GM23338 (cell line): ENCODE results near the gene CPNE4. TPM values are rescaled to one million over a fixed set of nuclear protein-coding genes. Genes with fewer than 3 reads are reported as not detected.

Source experiments
- ATAC-seq: fragments of 200-7000 bp; cut with Tn5 transposase; 3 replicates; pipeline ENCODE4 v1.9.1; 2020
- DNase-seq: peaks from one replicate; pipeline ENCODE4 v3.0.0-alpha.2; 2015; ENCODE audit warnings: low spot score
- H2AFZ ChIP-seq: fragments of 200-600 bp; sonication (generic); 2 replicates; pipeline ENCODE4 v1.8.0; 2016; ENCODE audit warnings: antibody characterized with exemption, mild to moderate bottlenecking, moderate library complexity
- H3F3A ChIP-seq: fragments of 200-600 bp; sonication (generic); replicated peaks from 2 replicates; pipeline ENCODE4 v1.8.0; 2017; ENCODE audit warnings: antibody characterized with exemption, mixed run types, low read depth
- H3K27ac ChIP-seq: fragments of 200-600 bp; sonication (generic); 2 replicates; pipeline ENCODE4 v1.6.1; 2016; ENCODE audit warnings: low read depth
- H3K27me3 ChIP-seq: fragments of 200-600 bp; sonication (generic); 2 replicates; pipeline ENCODE4 v1.8.0; 2016; ENCODE audit warnings: mild to moderate bottlenecking, mixed run types, moderate library complexity; ENCODE audit not compliant: insufficient read depth
- H3K36me3 ChIP-seq: fragments of 200-600 bp; sonication (generic); 2 replicates; pipeline ENCODE4 v1.8.0; 2016; ENCODE audit warnings: mild to moderate bottlenecking; ENCODE audit not compliant: insufficient read depth
- H3K4me1 ChIP-seq: fragments of 200-600 bp; sonication (generic); 2 replicates; pipeline ENCODE4 v1.8.0; 2016; ENCODE audit warnings: mild to moderate bottlenecking, moderate library complexity; ENCODE audit not compliant: insufficient read depth
- H3K4me2 ChIP-seq: fragments of 200-600 bp; sonication (generic); 2 replicates; pipeline ENCODE4 v1.7.1; 2017; ENCODE audit warnings: mixed run types
- H3K4me3 ChIP-seq: fragments of 200-600 bp; sonication (generic); 2 replicates; pipeline ENCODE4 v1.6.1; 2016; ENCODE audit warnings: mixed run types
- H3K79me2 ChIP-seq: fragments of 200-600 bp; sonication (generic); replicated peaks from 2 replicates; pipeline ENCODE4 v1.8.0; 2017; ENCODE audit warnings: mild to moderate bottlenecking; ENCODE audit not compliant: insufficient read depth
- H3K9me2 ChIP-seq: fragments of 200-600 bp; sonication (generic); 2 replicates; pipeline ENCODE4 v1.8.0; 2017; ENCODE audit not compliant: insufficient read depth
- H4K20me1 ChIP-seq: fragments of 200-600 bp; sonication (generic); replicated peaks from 2 replicates; pipeline ENCODE4 v1.8.0; 2017; ENCODE audit warnings: mild to moderate bottlenecking; ENCODE audit not compliant: insufficient read depth
- H3K27ac Mint-ChIP-seq: 2 replicates; pipeline ENCODE4 v1.8.0; 2020; ENCODE audit warnings: inconsistent platforms, mild to moderate bottlenecking, moderate library complexity, mixed read lengths
- H3K27me3 Mint-ChIP-seq: 3 replicates; pipeline ENCODE4 v1.8.0; 2022; ENCODE audit warnings: low read depth, mild to moderate bottlenecking, moderate library complexity, mixed read lengths, inconsistent platforms; ENCODE audit not compliant: insufficient read depth, poor library complexity
- H3K36me3 Mint-ChIP-seq: 3 replicates; pipeline ENCODE4 v1.8.0; 2021; ENCODE audit warnings: low read depth, mild to moderate bottlenecking, inconsistent platforms, moderate library complexity, mixed read lengths
- H3K4me1 Mint-ChIP-seq: 3 replicates; pipeline ENCODE4 v1.8.0; 2020; ENCODE audit warnings: mild to moderate bottlenecking, inconsistent platforms, mixed read lengths
- H3K4me3 Mint-ChIP-seq: 3 replicates; pipeline ENCODE4 v1.8.0; 2021; ENCODE audit warnings: moderate library complexity, mild to moderate bottlenecking, inconsistent platforms, mixed read lengths
- H3K9me3 Mint-ChIP-seq: 3 replicates; pipeline ENCODE4 v1.8.0; 2020; ENCODE audit warnings: moderate library complexity, mild to moderate bottlenecking, inconsistent platforms, mixed read lengths
- CREB1 ChIP-seq: fragments of 250-450 bp; sonication (Bioruptor Pico); IDR thresholded peaks from 2 replicates; pipeline ENCODE4 v1.5.0; 2020; ENCODE audit warnings: low read depth, mild to moderate bottlenecking, moderate library complexity
- EZH2phosphoT487 ChIP-seq: fragments of 200-600 bp; sonication (generic); IDR thresholded peaks from one replicate; pipeline ENCODE4 v1.8.1; 2018; ENCODE audit warnings: antibody characterized with exemption; ENCODE audit not compliant: unreplicated experiment
- POLR2AphosphoS5 ChIP-seq: IDR thresholded peaks from 2 replicates; pipeline ENCODE4 v1.6.1; 2016; ENCODE audit warnings: antibody characterized with exemption, low read depth
- STAT1 ChIP-seq: IDR thresholded peaks from one replicate; pipeline ENCODE4 v1.6.1; 2016; ENCODE audit warnings: antibody characterized with exemption; ENCODE audit not compliant: unreplicated experiment
- ZNF114 ChIP-seq: fragments of 250-450 bp; sonication (Bioruptor Pico); IDR thresholded peaks from 2 replicates; pipeline ENCODE4 v1.5.0; 2020; ENCODE audit warnings: mild to moderate bottlenecking, moderate library complexity
- ZNF331 ChIP-seq: fragments of 250-450 bp; sonication (Bioruptor Pico); IDR thresholded peaks from 2 replicates; pipeline ENCODE4 v1.5.0; 2020; ENCODE audit warnings: low read depth, mild to moderate bottlenecking, moderate library complexity
- polyA plus RNA-seq: library from polyadenylated mRNA; unstranded; fragments of >200 nt; fragmentation: Nextera tagmentation; extraction: Ambion mirVana; gene quantifications from 2 replicates; pipeline ENCODE4 v1.2.1, GENCODE V29; 2016
- total RNA-seq: library from RNA; depleted of rRNA; stranded (reverse); fragments of >200 nt; shearing (Covaris generic); gene quantifications from 2 replicates; pipeline ENCODE4 v1.2.3, GENCODE V29; 2014
- TF ChIP-seq, protein P1 (sequence below), 2 experiments: fragments of 200-600 bp in 1 of 2; sonication (generic) in 1 of 2; conservative IDR thresholded peaks; 2 replicates each; pipeline versions ENCODE4 v1.5.1 to v1.6.1; 2016 to 2017; ENCODE audit warnings: antibody characterized with exemption in 2 of 2, low read depth in 2 of 2, mild to moderate bottlenecking in 2 of 2, moderate library complexity in 1 of 2
- TF ChIP-seq, protein P2 (sequence below): IDR thresholded peaks from 2 replicates; pipeline ENCODE4 v1.6.1; 2016; ENCODE audit warnings: antibody characterized with exemption
- TF ChIP-seq, protein P3 (sequence below): IDR thresholded peaks from one replicate; pipeline ENCODE4 v1.6.1; 2018; ENCODE audit warnings: antibody characterized with exemption; ENCODE audit not compliant: unreplicated experiment
- TF ChIP-seq, protein P4 (sequence below): fragments of 250-450 bp; sonication (Bioruptor Pico); IDR thresholded peaks from 2 replicates; pipeline ENCODE4 v1.5.0; 2020; ENCODE audit warnings: mild to moderate bottlenecking, moderate library complexity

The CPNE4 gene
- total and polyA plus RNA-seq, 2 experiments from 2014 or later = 2.0 to 6.5 TPM

DNA sequence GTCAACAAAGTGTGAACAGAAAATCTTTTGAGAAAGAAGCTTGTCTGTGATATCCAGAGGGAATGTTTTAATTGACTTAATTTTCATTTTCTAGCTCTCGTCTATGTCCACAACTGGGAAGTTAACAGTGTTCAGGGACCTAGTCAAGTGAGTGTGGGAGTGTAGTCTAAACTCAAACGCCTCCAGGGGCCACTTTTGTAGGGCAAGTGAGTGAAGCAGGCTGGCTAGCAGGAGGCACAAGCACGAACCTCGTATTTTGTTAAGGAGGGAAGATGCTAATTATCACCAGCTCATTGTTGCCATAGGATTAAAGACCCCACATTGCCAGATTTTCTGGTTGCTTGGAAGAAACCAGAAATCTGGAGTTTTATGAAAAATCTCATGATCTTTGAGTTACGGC lies 135.8 kb downstream of the CPNE4 start:
- Histone ChIP-seq H3K4me1 (no peaks in the 10 kb centered on the region), H3K4me3 (no peak overlapping the region), H3K4me2 (no peak overlapping the region), H3K27ac (no peak overlapping the region), H3K79me2 (no peaks in the 10 kb centered on the region), H3K9me2 (no peaks in the 10 kb centered on the region), H3K36me3 (no peaks in the 10 kb centered on the region), H4K20me1 (no peaks in the 10 kb centered on the region), H3K27me3 (no peaks in the 10 kb centered on the region), H2AFZ (peak overlapping the region; percentile 56; the same call in 1 of the 2 replicates), H3F3A (no peaks in the 10 kb centered on the region)
- H3K4me1 Mint-ChIP-seq = peaks cover 6% of the 10 kb centered on the region; the same call in 2 of the 3 replicates
- DNase-seq (no peak), ATAC-seq (peak; percentile 64)
- TF ChIP-seq, protein P1, sequence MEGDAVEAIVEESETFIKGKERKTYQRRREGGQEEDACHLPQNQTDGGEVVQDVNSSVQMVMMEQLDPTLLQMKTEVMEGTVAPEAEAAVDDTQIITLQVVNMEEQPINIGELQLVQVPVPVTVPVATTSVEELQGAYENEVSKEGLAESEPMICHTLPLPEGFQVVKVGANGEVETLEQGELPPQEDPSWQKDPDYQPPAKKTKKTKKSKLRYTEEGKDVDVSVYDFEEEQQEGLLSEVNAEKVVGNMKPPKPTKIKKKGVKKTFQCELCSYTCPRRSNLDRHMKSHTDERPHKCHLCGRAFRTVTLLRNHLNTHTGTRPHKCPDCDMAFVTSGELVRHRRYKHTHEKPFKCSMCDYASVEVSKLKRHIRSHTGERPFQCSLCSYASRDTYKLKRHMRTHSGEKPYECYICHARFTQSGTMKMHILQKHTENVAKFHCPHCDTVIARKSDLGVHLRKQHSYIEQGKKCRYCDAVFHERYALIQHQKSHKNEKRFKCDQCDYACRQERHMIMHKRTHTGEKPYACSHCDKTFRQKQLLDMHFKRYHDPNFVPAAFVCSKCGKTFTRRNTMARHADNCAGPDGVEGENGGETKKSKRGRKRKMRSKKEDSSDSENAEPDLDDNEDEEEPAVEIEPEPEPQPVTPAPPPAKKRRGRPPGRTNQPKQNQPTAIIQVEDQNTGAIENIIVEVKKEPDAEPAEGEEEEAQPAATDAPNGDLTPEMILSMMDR (conservative IDR thresholded peaks at IDR 0.05; ENCODE audit: low read depth in 2 of 2) = no peak
- TF ChIP-seq, protein P2, sequence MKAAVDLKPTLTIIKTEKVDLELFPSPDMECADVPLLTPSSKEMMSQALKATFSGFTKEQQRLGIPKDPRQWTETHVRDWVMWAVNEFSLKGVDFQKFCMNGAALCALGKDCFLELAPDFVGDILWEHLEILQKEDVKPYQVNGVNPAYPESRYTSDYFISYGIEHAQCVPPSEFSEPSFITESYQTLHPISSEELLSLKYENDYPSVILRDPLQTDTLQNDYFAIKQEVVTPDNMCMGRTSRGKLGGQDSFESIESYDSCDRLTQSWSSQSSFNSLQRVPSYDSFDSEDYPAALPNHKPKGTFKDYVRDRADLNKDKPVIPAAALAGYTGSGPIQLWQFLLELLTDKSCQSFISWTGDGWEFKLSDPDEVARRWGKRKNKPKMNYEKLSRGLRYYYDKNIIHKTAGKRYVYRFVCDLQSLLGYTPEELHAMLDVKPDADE = no peak
- TF ChIP-seq POLR2AphosphoS5 (no peak), CREB1 (no peak), STAT1 (no peak), ZNF114 (CRISPR knock-in tag) (no peak)
- TF ChIP-seq, protein P3, sequence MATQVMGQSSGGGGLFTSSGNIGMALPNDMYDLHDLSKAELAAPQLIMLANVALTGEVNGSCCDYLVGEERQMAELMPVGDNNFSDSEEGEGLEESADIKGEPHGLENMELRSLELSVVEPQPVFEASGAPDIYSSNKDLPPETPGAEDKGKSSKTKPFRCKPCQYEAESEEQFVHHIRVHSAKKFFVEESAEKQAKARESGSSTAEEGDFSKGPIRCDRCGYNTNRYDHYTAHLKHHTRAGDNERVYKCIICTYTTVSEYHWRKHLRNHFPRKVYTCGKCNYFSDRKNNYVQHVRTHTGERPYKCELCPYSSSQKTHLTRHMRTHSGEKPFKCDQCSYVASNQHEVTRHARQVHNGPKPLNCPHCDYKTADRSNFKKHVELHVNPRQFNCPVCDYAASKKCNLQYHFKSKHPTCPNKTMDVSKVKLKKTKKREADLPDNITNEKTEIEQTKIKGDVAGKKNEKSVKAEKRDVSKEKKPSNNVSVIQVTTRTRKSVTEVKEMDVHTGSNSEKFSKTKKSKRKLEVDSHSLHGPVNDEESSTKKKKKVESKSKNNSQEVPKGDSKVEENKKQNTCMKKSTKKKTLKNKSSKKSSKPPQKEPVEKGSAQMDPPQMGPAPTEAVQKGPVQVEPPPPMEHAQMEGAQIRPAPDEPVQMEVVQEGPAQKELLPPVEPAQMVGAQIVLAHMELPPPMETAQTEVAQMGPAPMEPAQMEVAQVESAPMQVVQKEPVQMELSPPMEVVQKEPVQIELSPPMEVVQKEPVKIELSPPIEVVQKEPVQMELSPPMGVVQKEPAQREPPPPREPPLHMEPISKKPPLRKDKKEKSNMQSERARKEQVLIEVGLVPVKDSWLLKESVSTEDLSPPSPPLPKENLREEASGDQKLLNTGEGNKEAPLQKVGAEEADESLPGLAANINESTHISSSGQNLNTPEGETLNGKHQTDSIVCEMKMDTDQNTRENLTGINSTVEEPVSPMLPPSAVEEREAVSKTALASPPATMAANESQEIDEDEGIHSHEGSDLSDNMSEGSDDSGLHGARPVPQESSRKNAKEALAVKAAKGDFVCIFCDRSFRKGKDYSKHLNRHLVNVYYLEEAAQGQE = no peak
- no peaks in the 10 kb centered on the region for H3K36me3 Mint-ChIP-seq
- H3K9me3 Mint-ChIP-seq = no peaks in the 10 kb centered on the region
- no peak overlapping the region for H3K27ac Mint-ChIP-seq
- H3K4me3 Mint-ChIP-seq = no peak overlapping the region
- H3K27me3 Mint-ChIP-seq = no peaks in the 10 kb centered on the region

GRCh38 chr3:131898346-131898745 lies 136.5 kb downstream of the CPNE4 start:
- H3K4me2 ChIP-seq = no peak overlapping the region
- H3K27me3 ChIP-seq = no peaks in the 10 kb centered on the region
- H3K4me1 ChIP-seq = no peaks in the 10 kb centered on the region
- peaks cover 6% of the 10 kb centered on the region; the same call in 2 of the 3 replicates for H3K4me1 Mint-ChIP-seq
- no peaks in the 10 kb centered on the region for H3K36me3 ChIP-seq
- no peaks in the 10 kb centered on the region for H3K79me2 ChIP-seq
- no peak for DNase-seq
- H3K36me3 Mint-ChIP-seq = no peaks in the 10 kb centered on the region
- H3K4me3 ChIP-seq = no peak overlapping the region
- ATAC-seq = no peak
- no peaks in the 10 kb centered on the region for H3F3A ChIP-seq
- H3K27ac Mint-ChIP-seq = no peak overlapping the region
- H4K20me1 ChIP-seq = no peaks in the 10 kb centered on the region
- no peak overlapping the region for H2AFZ ChIP-seq
- no peaks in the 10 kb centered on the region for H3K27me3 Mint-ChIP-seq
- H3K9me2 ChIP-seq = no peaks in the 10 kb centered on the region
- H3K9me3 Mint-ChIP-seq = no peaks in the 10 kb centered on the region
- H3K27ac ChIP-seq = no peak overlapping the region
- H3K4me3 Mint-ChIP-seq = no peak overlapping the region
- TF ChIP-seq ZNF331 (CRISPR knock-in tag) (no peak), STAT1 (no peak), CREB1 (no peak), EZH2phosphoT487 (no peak)
- TF ChIP-seq, protein P4, sequence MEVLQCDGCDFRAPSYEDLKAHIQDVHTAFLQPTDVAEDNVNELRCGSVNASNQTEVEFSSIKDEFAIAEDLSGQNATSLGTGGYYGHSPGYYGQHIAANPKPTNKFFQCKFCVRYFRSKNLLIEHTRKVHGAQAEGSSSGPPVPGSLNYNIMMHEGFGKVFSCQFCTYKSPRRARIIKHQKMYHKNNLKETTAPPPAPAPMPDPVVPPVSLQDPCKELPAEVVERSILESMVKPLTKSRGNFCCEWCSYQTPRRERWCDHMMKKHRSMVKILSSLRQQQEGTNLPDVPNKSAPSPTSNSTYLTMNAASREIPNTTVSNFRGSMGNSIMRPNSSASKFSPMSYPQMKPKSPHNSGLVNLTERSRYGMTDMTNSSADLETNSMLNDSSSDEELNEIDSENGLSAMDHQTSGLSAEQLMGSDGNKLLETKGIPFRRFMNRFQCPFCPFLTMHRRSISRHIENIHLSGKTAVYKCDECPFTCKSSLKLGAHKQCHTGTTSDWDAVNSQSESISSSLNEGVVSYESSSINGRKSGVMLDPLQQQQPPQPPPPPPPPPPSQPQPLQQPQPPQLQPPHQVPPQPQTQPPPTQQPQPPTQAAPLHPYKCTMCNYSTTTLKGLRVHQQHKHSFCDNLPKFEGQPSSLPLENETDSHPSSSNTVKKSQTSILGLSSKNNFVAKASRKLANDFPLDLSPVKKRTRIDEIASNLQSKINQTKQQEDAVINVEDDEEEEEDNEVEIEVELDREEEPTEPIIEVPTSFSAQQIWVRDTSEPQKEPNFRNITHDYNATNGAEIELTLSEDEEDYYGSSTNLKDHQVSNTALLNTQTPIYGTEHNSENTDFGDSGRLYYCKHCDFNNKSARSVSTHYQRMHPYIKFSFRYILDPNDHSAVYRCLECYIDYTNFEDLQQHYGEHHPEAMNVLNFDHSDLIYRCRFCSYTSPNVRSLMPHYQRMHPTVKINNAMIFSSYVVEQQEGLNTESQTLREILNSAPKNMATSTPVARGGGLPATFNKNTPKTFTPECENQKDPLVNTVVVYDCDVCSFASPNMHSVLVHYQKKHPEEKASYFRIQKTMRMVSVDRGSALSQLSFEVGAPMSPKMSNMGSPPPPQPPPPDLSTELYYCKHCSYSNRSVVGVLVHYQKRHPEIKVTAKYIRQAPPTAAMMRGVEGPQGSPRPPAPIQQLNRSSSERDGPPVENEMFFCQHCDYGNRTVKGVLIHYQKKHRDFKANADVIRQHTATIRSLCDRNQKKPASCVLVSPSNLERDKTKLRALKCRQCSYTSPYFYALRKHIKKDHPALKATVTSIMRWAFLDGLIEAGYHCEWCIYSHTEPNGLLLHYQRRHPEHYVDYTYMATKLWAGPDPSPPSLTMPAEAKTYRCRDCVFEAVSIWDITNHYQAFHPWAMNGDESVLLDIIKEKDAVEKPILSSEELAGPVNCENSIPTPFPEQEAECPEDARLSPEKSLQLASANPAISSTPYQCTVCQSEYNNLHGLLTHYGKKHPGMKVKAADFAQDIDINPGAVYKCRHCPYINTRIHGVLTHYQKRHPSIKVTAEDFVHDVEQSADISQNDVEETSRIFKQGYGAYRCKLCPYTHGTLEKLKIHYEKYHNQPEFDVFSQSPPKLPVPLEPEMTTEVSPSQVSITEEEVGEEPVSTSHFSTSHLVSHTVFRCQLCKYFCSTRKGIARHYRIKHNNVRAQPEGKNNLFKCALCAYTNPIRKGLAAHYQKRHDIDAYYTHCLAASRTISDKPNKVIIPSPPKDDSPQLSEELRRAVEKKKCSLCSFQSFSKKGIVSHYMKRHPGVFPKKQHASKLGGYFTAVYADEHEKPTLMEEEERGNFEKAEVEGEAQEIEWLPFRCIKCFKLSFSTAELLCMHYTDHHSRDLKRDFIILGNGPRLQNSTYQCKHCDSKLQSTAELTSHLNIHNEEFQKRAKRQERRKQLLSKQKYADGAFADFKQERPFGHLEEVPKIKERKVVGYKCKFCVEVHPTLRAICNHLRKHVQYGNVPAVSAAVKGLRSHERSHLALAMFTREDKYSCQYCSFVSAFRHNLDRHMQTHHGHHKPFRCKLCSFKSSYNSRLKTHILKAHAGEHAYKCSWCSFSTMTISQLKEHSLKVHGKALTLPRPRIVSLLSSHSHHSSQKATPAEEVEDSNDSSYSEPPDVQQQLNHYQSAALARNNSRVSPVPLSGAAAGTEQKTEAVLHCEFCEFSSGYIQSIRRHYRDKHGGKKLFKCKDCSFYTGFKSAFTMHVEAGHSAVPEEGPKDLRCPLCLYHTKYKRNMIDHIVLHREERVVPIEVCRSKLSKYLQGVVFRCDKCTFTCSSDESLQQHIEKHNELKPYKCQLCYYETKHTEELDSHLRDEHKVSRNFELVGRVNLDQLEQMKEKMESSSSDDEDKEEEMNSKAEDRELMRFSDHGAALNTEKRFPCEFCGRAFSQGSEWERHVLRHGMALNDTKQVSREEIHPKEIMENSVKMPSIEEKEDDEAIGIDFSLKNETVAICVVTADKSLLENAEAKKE (CRISPR knock-in tag) = no peak
